H1 (cell line): Measurements from ENCODE around the gene SLC22A13. TPM values are rescaled to one million over a fixed set of nuclear protein-coding genes. Genes with fewer than 3 reads are reported as not detected.

Source experiments
- CTCF ChIA-PET: fragments of 300-600 bp; sonication (Branson Sonifier 250); formaldehyde crosslinking; loops from one replicate; lab custom pipeline; 2021; ENCODE audit not compliant: partially characterized antibody; lab: Charles Lee
- POLR2A ChIA-PET: fragments of 300-600 bp; sonication (Branson Sonifier 250); formaldehyde crosslinking; loops from one replicate; lab custom pipeline; 2021; ENCODE audit warnings: inconsistent platforms; ENCODE audit not compliant: partially characterized antibody; lab: Charles Lee
- DNase-seq, 2 experiments: peaks; one replicate each; pipeline versions ENCODE4 v3.0.0 to v3.0.0-alpha.2; 2010 to 2022; ENCODE audit warnings: low spot score in 2 of 2, low read depth in 1 of 2, mixed read lengths in 1 of 2
- FAIRE-seq: peaks from 2 replicates; lab custom pipeline; 2011; peaks lifted over from hg19 to GRCh38; lab: Jason Lieb, UNC
- H2AFZ ChIP-seq: 2 replicates; pipeline ENCODE4 v1.8.1; 2012; ENCODE audit warnings: low read length, inconsistent platforms
- H2AK5ac ChIP-seq: 2 replicates; pipeline ENCODE4 v1.6.1; 2013; ENCODE audit warnings: low read depth, low read length
- H2BK120ac ChIP-seq: replicated peaks from 2 replicates; pipeline ENCODE3; 2013; ENCODE audit warnings: low read depth, low read length, inconsistent platforms
- H2BK12ac ChIP-seq: 2 replicates; pipeline ENCODE4 v1.6.1; 2013; ENCODE audit warnings: low read depth, low read length
- H2BK15ac ChIP-seq: 2 replicates; pipeline ENCODE4 v1.6.1; 2013; ENCODE audit warnings: low read length
- H2BK20ac ChIP-seq: 2 replicates; pipeline ENCODE4 v1.6.1; 2013; ENCODE audit warnings: low read length
- H2BK5ac ChIP-seq: 2 replicates; pipeline ENCODE4 v1.6.1; 2013; ENCODE audit warnings: low read depth, low read length
- H3K14ac ChIP-seq: 2 replicates; pipeline ENCODE4 v1.6.1; 2013; ENCODE audit warnings: inconsistent platforms; ENCODE audit not compliant: insufficient read length
- H3K18ac ChIP-seq: 2 replicates; pipeline ENCODE4 v1.6.1; 2013; ENCODE audit warnings: low read length; ENCODE audit errors: extremely low read depth
- H3K23ac ChIP-seq: 2 replicates; pipeline ENCODE4 v1.6.1; 2013; ENCODE audit warnings: inconsistent platforms; ENCODE audit not compliant: insufficient read length
- H3K23me2 ChIP-seq: 2 replicates; pipeline ENCODE4 v1.6.1; 2013; ENCODE audit warnings: low read depth, low read length
- H3K27ac ChIP-seq: 2 replicates; pipeline ENCODE4 v1.6.1; 2011; ENCODE audit warnings: low read depth, low read length, inconsistent platforms
- H3K27me3 ChIP-seq, 4 experiments: replicated peaks in 1 of 4; 1 replicate in 1 of 4; 2 replicates in 3 of 4; pipeline versions ENCODE4 v1.6.1 to v1.8.1; 2011 to 2013; ENCODE audit warnings: low read length in 3 of 4, mild to moderate bottlenecking in 3 of 4, inconsistent platforms in 2 of 4, mixed read lengths in 2 of 4, moderate library complexity in 1 of 4; ENCODE audit not compliant: control insufficient read depth in 3 of 4, insufficient read depth in 3 of 4; ENCODE audit errors: extremely low read depth in 1 of 4
- H3K36me3 ChIP-seq, 4 experiments: 2 replicates each; pipeline versions ENCODE4 v1.6.1 to v1.8.1; 2011 to 2013; ENCODE audit warnings: mild to moderate bottlenecking in 4 of 4, low read length in 3 of 4, moderate library complexity in 2 of 4, control low read depth in 1 of 4, inconsistent platforms in 1 of 4; ENCODE audit not compliant: insufficient read depth in 4 of 4, control insufficient read depth in 2 of 4
- H3K4ac ChIP-seq: replicated peaks from 2 replicates; pipeline ENCODE3; 2013; ENCODE audit warnings: low read length, low read depth, mixed read lengths, inconsistent platforms; ENCODE audit not compliant: insufficient read length
- H3K4me1 ChIP-seq, 4 experiments: replicated peaks in 1 of 4; 1 replicate in 1 of 4; 2 replicates in 3 of 4; pipeline versions ENCODE4 v1.6.1 to v1.8.1; 2011 to 2013; ENCODE audit warnings: low read length in 3 of 4, inconsistent platforms in 2 of 4, mixed read lengths in 1 of 4; ENCODE audit not compliant: insufficient read depth in 4 of 4, control insufficient read depth in 3 of 4
- H3K4me2 ChIP-seq, 2 experiments: 2 replicates each; pipeline versions ENCODE4 v1.6.1 to v1.8.1; 2011 to 2013; ENCODE audit warnings: low read depth in 2 of 2, low read length in 2 of 2, control low read depth in 1 of 2, inconsistent platforms in 1 of 2, mild to moderate bottlenecking in 1 of 2; ENCODE audit not compliant: insufficient read depth in 1 of 2
- H3K4me3 ChIP-seq, 4 experiments: fragments of 200-600, 300-600 bp in 1 of 4; sonication (generic), shearing (Covaris generic), sonication (Bioruptor Twin) in 1 of 4; 2 replicates each; pipeline versions ENCODE4 v1.5.1 to v1.8.1; 2011 to 2016; ENCODE audit warnings: low read length in 4 of 4, low read depth in 3 of 4, control low read depth in 2 of 4, inconsistent platforms in 2 of 4, mild to moderate bottlenecking in 2 of 4, mixed read lengths in 1 of 4, moderate library complexity in 1 of 4; ENCODE audit not compliant: insufficient read depth in 2 of 4; ENCODE audit errors: extremely low read depth in 1 of 4
- H3K56ac ChIP-seq: replicated peaks from 2 replicates; pipeline ENCODE3; 2013; ENCODE audit warnings: low read depth, mild to moderate bottlenecking, mixed read lengths, low read length, inconsistent platforms; ENCODE audit not compliant: insufficient read length
- H3K79me1 ChIP-seq: 2 replicates; pipeline ENCODE4 v1.6.1; 2013; ENCODE audit warnings: low read depth, low read length, control low read depth
- H3K79me2 ChIP-seq, 2 experiments: 2 replicates each; pipeline versions ENCODE4 v1.6.1 to v1.8.1; 2012 to 2013; ENCODE audit warnings: low read length in 2 of 2, mild to moderate bottlenecking in 2 of 2, inconsistent platforms in 1 of 2; ENCODE audit not compliant: insufficient read depth in 2 of 2, control insufficient read depth in 1 of 2
- H3K9ac ChIP-seq, 4 experiments: replicated peaks in 1 of 4; 1 replicate in 1 of 4; 2 replicates in 3 of 4; pipeline versions ENCODE4 v1.6.1 to v1.8.1; 2011 to 2013; ENCODE audit warnings: low read depth in 3 of 4, low read length in 3 of 4, control low read depth in 2 of 4, mild to moderate bottlenecking in 2 of 4, moderate library complexity in 2 of 4, inconsistent platforms in 1 of 4; ENCODE audit errors: extremely low read depth in 1 of 4
- H3K9me3 ChIP-seq, 2 experiments: 2 replicates each; pipeline versions ENCODE4 v1.6.1 to v1.8.1; 2012 to 2013; ENCODE audit warnings: mild to moderate bottlenecking in 2 of 2, moderate library complexity in 2 of 2, control low read depth in 1 of 2, inconsistent platforms in 1 of 2, low read depth in 1 of 2, low read length in 1 of 2, mixed read lengths in 1 of 2; ENCODE audit not compliant: insufficient read depth in 2 of 2
- H4K20me1 ChIP-seq, 2 experiments: replicated peaks in 1 of 2; 2 replicates each; pipeline versions ENCODE3 to v1.8.1; 2011 to 2013; ENCODE audit warnings: inconsistent platforms in 2 of 2, low read length in 2 of 2, mild to moderate bottlenecking in 1 of 2; ENCODE audit not compliant: insufficient read depth in 2 of 2, control insufficient read depth in 1 of 2
- H4K5ac ChIP-seq: 2 replicates; pipeline ENCODE4 v1.6.1; 2013; ENCODE audit warnings: low read length, low read depth, mixed read lengths, inconsistent platforms; ENCODE audit not compliant: insufficient read length
- H4K8ac ChIP-seq: 2 replicates; pipeline ENCODE4 v1.8.0; 2013; ENCODE audit warnings: mild to moderate bottlenecking, moderate library complexity, low read length, inconsistent platforms; ENCODE audit not compliant: insufficient read depth; ENCODE audit errors: extremely low read depth
- H4K91ac ChIP-seq: replicated peaks from 2 replicates; pipeline ENCODE3; 2013; ENCODE audit warnings: low read length, mixed read lengths, inconsistent platforms; ENCODE audit not compliant: insufficient read length
- CREB1 ChIP-seq: IDR thresholded peaks from 2 replicates; pipeline ENCODE4 v1.6.1; 2012; ENCODE audit warnings: inconsistent platforms
- EP300 ChIP-seq, 2 experiments: IDR thresholded peaks; 1 replicate in 1 of 2; 2 replicates in 1 of 2; pipeline ENCODE4 v1.6.1; 2011 to 2012; ENCODE audit warnings: low read depth in 2 of 2, low read length in 2 of 2, mild to moderate bottlenecking in 2 of 2, borderline replicate concordance in 1 of 2, inconsistent platforms in 1 of 2, moderate library complexity in 1 of 2
- GTF2F1 ChIP-seq: IDR thresholded peaks from 2 replicates; pipeline ENCODE4 v1.6.1; 2012; ENCODE audit warnings: low read depth, low read length, improper control_type of control experiment, borderline replicate concordance
- KDM1A ChIP-seq: fragments of 200-600, 300-600 bp; sonication (generic); IDR thresholded peaks from 2 replicates; pipeline ENCODE4 v1.7.1; 2016; ENCODE audit warnings: mild to moderate bottlenecking, low read length, borderline replicate concordance
- NRF1 ChIP-seq: IDR thresholded peaks from 2 replicates; pipeline ENCODE4 v1.6.1; 2011; ENCODE audit warnings: mild to moderate bottlenecking, low read depth, low read length, improper control_type of control experiment
- RFX5 ChIP-seq: IDR thresholded peaks from 2 replicates; pipeline ENCODE4 v1.6.1; 2011; ENCODE audit warnings: low read depth, low read length, improper control_type of control experiment, borderline replicate concordance
- SAP30 ChIP-seq: fragments of 300-600 bp; sonication (generic); IDR thresholded peaks from 2 replicates; pipeline ENCODE4 v1.7.1; 2012; ENCODE audit warnings: low read length, moderate library complexity, mild to moderate bottlenecking, inconsistent platforms; ENCODE audit not compliant: insufficient read depth, insufficient replicate concordance
- SP1 ChIP-seq: IDR thresholded peaks from 2 replicates; pipeline ENCODE4 v1.6.1; 2011; ENCODE audit warnings: low read depth, low read length
- SUZ12 ChIP-seq: fragments of 200-600 bp; sonication (generic); IDR thresholded peaks from 2 replicates; pipeline ENCODE4 v1.6.1; 2012; ENCODE audit warnings: mild to moderate bottlenecking, inconsistent platforms, low read length, moderate library complexity, mixed read lengths
- TBP ChIP-seq: IDR thresholded peaks from 2 replicates; pipeline ENCODE4 v1.6.1; 2011; ENCODE audit warnings: low read depth, low read length, improper control_type of control experiment
- WGBS, 2 experiments: shearing (Covaris generic) in 1 of 2; methylation state at CpG; one replicate each; pipeline versions ENCODE4 v1.1.6 to v1.1.7; 2013 to 2015; ENCODE audit warnings: low lambda C conversion rate in 2 of 2, mixed read lengths in 2 of 2, inconsistent platforms in 1 of 2, low coverage in 1 of 2, missing lambda C conversion rate in 1 of 2; ENCODE audit not compliant: insufficient replicate concordance in 2 of 2, insufficient coverage in 1 of 2, insufficient read length in 1 of 2; ENCODE audit errors: extremely low coverage in 1 of 2, missing lambda C conversion rate in 1 of 2; 5-methylcytosine and 5-hydroxymethylcytosine counted together
- polyA plus RNA-seq, 7 experiments: library from polyadenylated mRNA; depleted of rRNA in 3 of 7; stranded (reverse) in 5 of 7; unstranded in 2 of 7; fragments of >200 nt in 5 of 7; fragments of 200-250 nt in 2 of 7; gene quantifications; 1 replicate in 5 of 7; 2 replicates in 1 of 7; 4 replicates in 1 of 7; pipeline versions ENCODE4 v1.2.1 to v1.2.3, GENCODE V29; 2011 to 2013; ENCODE audit warnings: missing spikeins in 2 of 7, mixed read lengths in 2 of 7
- total RNA-seq: library from RNA; stranded (reverse); fragmentation: NEBNext Ultra II Directional; extraction: Animal tissue kit (Norgen Biotek cat#: 25700); gene quantifications from 2 replicates; pipeline ENCODE4 v1.2.1, GENCODE V29; 2021
- TF ChIP-seq, protein P1 (sequence below): IDR thresholded peaks from 2 replicates; pipeline ENCODE4 v1.6.1; 2012; ENCODE audit warnings: inconsistent platforms
- TF ChIP-seq, protein P2 (sequence below): IDR thresholded peaks from 2 replicates; pipeline ENCODE4 v1.6.1; 2011; ENCODE audit warnings: low read depth, mild to moderate bottlenecking, low read length; ENCODE audit not compliant: insufficient read depth

Gene SLC22A13
- total and polyA plus RNA-seq, 2 of the 8 experiments (the other 6 are each of a cell fraction or from before 2014, with no cell fraction given): 0.05 to 0.41 TPM

DNA sequence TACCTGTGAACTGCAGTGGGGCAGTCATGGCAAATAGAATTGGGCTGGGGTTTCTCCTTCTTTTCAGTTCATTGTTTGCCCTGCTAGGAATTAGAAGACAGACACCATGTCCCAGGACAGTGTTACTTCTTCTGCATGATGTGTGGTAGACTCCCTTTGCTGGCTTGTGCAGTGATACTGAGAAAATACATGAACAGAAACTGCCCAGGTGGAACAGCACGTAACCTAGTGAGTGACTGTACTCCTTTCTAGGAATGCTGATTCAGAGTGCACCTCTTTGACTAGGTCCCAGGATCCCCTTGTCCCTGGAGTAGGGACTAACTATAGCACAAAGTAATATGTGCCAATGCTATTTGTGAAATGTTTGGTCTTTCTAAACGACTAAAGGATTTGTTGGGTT lies 10.7 kb upstream of the SLC22A13 start:
- Histone ChIP-seq H3K36me3 (peaks cover 14 to 37% (median 29%) of the 10 kb centered on the region in 4 experiments), H4K20me1 (peaks cover 0 to 4% of the 10 kb centered on the region in 2 experiments), H3K27ac (no peak overlapping the region), H2BK20ac (no peak overlapping the region), H3K4me2 (no peak overlapping the region), H3K23me2 (no peaks in the 10 kb centered on the region), H3K9ac (no peak overlapping the region), H3K56ac (no peak overlapping the region), H3K4ac (no peak overlapping the region), H3K23ac (no peak overlapping the region), H4K91ac (no peak overlapping the region), H3K79me1 (peaks cover 2% of the 10 kb centered on the region), H2AFZ (no peak overlapping the region), H2BK15ac (no peak overlapping the region), H3K9me3 (no peaks in the 10 kb centered on the region), H3K79me2 (no peaks in the 10 kb centered on the region), H2BK120ac (no peak overlapping the region), H3K27me3 (no peaks in the 10 kb centered on the region), H2BK5ac (no peak overlapping the region), H2BK12ac (no peak overlapping the region), H4K5ac (no peak overlapping the region), H4K8ac (no peak overlapping the region), H3K4me1 (no peaks in the 10 kb centered on the region), H3K4me3 (no peak overlapping the region), H3K14ac (no peak overlapping the region), H3K18ac (no peak overlapping the region), H2AK5ac (no peak overlapping the region)
- POLR2A ChIA-PET: no interaction called here
- CTCF ChIA-PET: interaction anchor here (1.0 to 1.3 kb wide), 2 partner anchors 214 to 218 kb away, joined by 3 read pairs; no protein-coding TSS in a partner anchor
- DNase-seq (no peak), FAIRE-seq (no peak)
- 90% methylated on average over 2 of the region's 2 CpGs; no CpG with 5 or more reads in 1 of the 2 experiments for WGBS, 2 experiments
- no peak for TF ChIP-seq NRF1
- no peak for TF ChIP-seq SUZ12
- TF ChIP-seq EP300 (IDR thresholded peaks at IDR 0.05; ENCODE audit: borderline replicate concordance in 1 of 2, low read depth in 2 of 2, low read length in 2 of 2): no peak
- TF ChIP-seq SAP30: no peak
- no peak for TF ChIP-seq RFX5
- TF ChIP-seq CREB1: no peak
- TF ChIP-seq KDM1A: no peak
- TF ChIP-seq, protein P1, sequence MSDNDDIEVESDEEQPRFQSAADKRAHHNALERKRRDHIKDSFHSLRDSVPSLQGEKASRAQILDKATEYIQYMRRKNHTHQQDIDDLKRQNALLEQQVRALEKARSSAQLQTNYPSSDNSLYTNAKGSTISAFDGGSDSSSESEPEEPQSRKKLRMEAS: no peak
- TF ChIP-seq GTF2F1: no peak
- TF ChIP-seq TBP: no peak
- TF ChIP-seq, protein P2, sequence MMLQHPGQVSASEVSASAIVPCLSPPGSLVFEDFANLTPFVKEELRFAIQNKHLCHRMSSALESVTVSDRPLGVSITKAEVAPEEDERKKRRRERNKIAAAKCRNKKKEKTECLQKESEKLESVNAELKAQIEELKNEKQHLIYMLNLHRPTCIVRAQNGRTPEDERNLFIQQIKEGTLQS: no peak
- no peak for TF ChIP-seq SP1
